Natural killer cell (primary cell): ENCODE measurements around the gene SIM1. TPM values are rescaled to one million over a fixed set of nuclear protein-coding genes. Genes with fewer than 3 reads are reported as not detected.

Source experiments
- ATAC-seq, 3 donors: fragments of 150-1000 bp in 2 of 3; fragments of 200-7000 bp in 1 of 3; cut with Tn5 transposase; 1 replicate in 1 of 3; 2 replicates in 2 of 3; pipeline ENCODE4 v1.10.0; 2021; ENCODE audit warnings: mild to moderate bottlenecking in 2 of 3, moderate library complexity in 2 of 3
- DNase-seq, 2 donors: peaks; one replicate each; pipeline versions ENCODE4 v3.0.0 to v3.0.0-alpha.2; 2013 to 2021; ENCODE audit warnings: mixed read lengths in 1 of 2
- H3K27ac ChIP-seq: one replicate; pipeline ENCODE4 v1.5.1; 2013; ENCODE audit warnings: mild to moderate bottlenecking, low read length
- H3K27me3 ChIP-seq: one replicate; pipeline ENCODE4 v1.6.1; 2013; ENCODE audit warnings: low read length; ENCODE audit not compliant: control insufficient read depth, insufficient read depth
- H3K36me3 ChIP-seq: one replicate; pipeline ENCODE4 v1.6.1; 2013; ENCODE audit warnings: low read length; ENCODE audit not compliant: control insufficient read depth, insufficient read depth
- H3K4me1 ChIP-seq: one replicate; pipeline ENCODE4 v1.6.1; 2013; ENCODE audit warnings: low read length; ENCODE audit not compliant: control insufficient read depth, insufficient read depth
- H3K4me3 ChIP-seq: one replicate; pipeline ENCODE4 v1.5.1; 2013; ENCODE audit warnings: low read length
- H3K9me3 ChIP-seq: one replicate; pipeline ENCODE4 v1.6.1; 2013; ENCODE audit warnings: low read length; ENCODE audit not compliant: control insufficient read depth, insufficient read depth
- H3K27ac Mint-ChIP-seq, 2 donors: one replicate each; pipeline ENCODE4 v1.8.0; 2022; ENCODE audit warnings: mild to moderate bottlenecking in 2 of 2, mixed read lengths in 2 of 2, moderate library complexity in 1 of 2
- H3K27me3 Mint-ChIP-seq, 2 donors: one replicate each; pipeline ENCODE4 v1.8.0; 2022; ENCODE audit warnings: low read depth in 2 of 2, mixed read lengths in 2 of 2
- H3K36me3 Mint-ChIP-seq: one replicate; pipeline ENCODE4 v1.8.0; 2022; ENCODE audit warnings: mixed read lengths
- H3K4me1 Mint-ChIP-seq, 2 donors: one replicate each; pipeline ENCODE4 v1.8.0; 2022; ENCODE audit warnings: mixed read lengths in 2 of 2
- H3K4me3 Mint-ChIP-seq: one replicate; pipeline ENCODE4 v1.8.0; 2022; ENCODE audit warnings: mild to moderate bottlenecking, moderate library complexity, mixed read lengths
- H3K9me3 Mint-ChIP-seq, 2 donors: one replicate each; pipeline ENCODE4 v1.8.0; 2022; ENCODE audit warnings: mixed read lengths in 2 of 2
- CTCF ChIP-seq: fragments of 200-600 bp; IDR thresholded peaks from one replicate; pipeline ENCODE4 v1.8.0; 2022; ENCODE audit warnings: antibody characterized with exemption
- WGBS: methylation state at CpG from one replicate; pipeline ENCODE4 v1.1.7; 2013; ENCODE audit warnings: missing lambda C conversion rate; ENCODE audit not compliant: insufficient coverage; 5-methylcytosine and 5-hydroxymethylcytosine counted together
- intact Hi-C: fragments of 100-400 bp; cut with micrococcal nuclease; formaldehyde crosslinking; loops from one replicate; pipeline ENCODE4 v1.14.2; 2022
- total RNA-seq, 4 donors: library from RNA; stranded (reverse); fragments of 120-200 nt in 1 of 4; gene quantifications; one replicate each; pipeline versions ENCODE4 v1.2.3 to v1.2.4, GENCODE V29; 2013 to 2022

The SIM1 gene
- total RNA-seq, 3 donors from 2014 or later (not counting 1 experiment from before 2014, with no cell fraction given), result not detected

- peaks cover 27% of the 10 kb centered on the region for H3K36me3 Mint-ChIP-seq
- H3K9me3 Mint-ChIP-seq, result peaks cover 0 to 2% of the 10 kb centered on the region in 2 donors
- Histone ChIP-seq H3K4me1 (peaks cover 24% of the 10 kb centered on the region), H3K27me3 (peaks cover 82% of the 10 kb centered on the region), H3K27ac (no peak overlapping the region), H3K9me3 (peaks cover 21% of the 10 kb centered on the region), H3K4me3 (no peak overlapping the region), H3K36me3 (no peaks in the 10 kb centered on the region)
- peaks cover 16 to 18% of the 10 kb centered on the region in 2 donors for H3K4me1 Mint-ChIP-seq
- ATAC-seq (no peak), DNase-seq (no peak)
- intact Hi-C loops, result no loop called here
- no peak overlapping the region for H3K27ac Mint-ChIP-seq
- no peak overlapping the region for H3K4me3 Mint-ChIP-seq
- 9% methylated on average over 17 of the region's 21 CpGs for WGBS
- no peak for TF ChIP-seq CTCF
- peaks cover 64 to 80% of the 10 kb centered on the region in 2 donors for H3K27me3 Mint-ChIP-seq
These were observed 1.8 kb upstream of the SIM1 start for GRCh38 chr6:100466410-100467128.

GRCh38 chr6:100465701-100466409 is 1.1 kb upstream of the SIM1 start:
- Mint-ChIP-seq H3K36me3 (peaks cover 20% of the 10 kb centered on the region), H3K27me3 (peaks cover 60 to 77% of the 10 kb centered on the region in 2 donors), H3K4me3 (no peak overlapping the region), H3K4me1 (peaks cover 18 to 20% of the 10 kb centered on the region in 2 donors), H3K9me3 (peaks cover 0 to 2% of the 10 kb centered on the region in 2 donors), H3K27ac (no peak overlapping the region)
- peaks cover 29% of the 10 kb centered on the region for H3K4me1 ChIP-seq
- H3K27me3 ChIP-seq, result peaks cover 88% of the 10 kb centered on the region
- no peak overlapping the region for H3K4me3 ChIP-seq
- no peak for TF ChIP-seq CTCF
- no peaks in the 10 kb centered on the region for H3K36me3 ChIP-seq
- no peak for ATAC-seq
- 15% methylated on average over 20 of the region's 20 CpGs for WGBS
- no peak overlapping the region for H3K27ac ChIP-seq
- intact Hi-C loops, result no loop called here
- DNase-seq, result no peak
- peaks cover 23% of the 10 kb centered on the region for H3K9me3 ChIP-seq

- no peak overlapping the region for H3K4me3 Mint-ChIP-seq
- H3K27me3 ChIP-seq, result peaks cover 90% of the 10 kb centered on the region
- peaks cover 18 to 20% of the 10 kb centered on the region in 2 donors for H3K4me1 Mint-ChIP-seq
- H3K36me3 Mint-ChIP-seq, result peaks cover 30% of the 10 kb centered on the region
- no peaks in the 10 kb centered on the region for H3K36me3 ChIP-seq
- no peak overlapping the region for H3K27ac Mint-ChIP-seq
- H3K9me3 ChIP-seq, result peaks cover 23% of the 10 kb centered on the region
- H3K9me3 Mint-ChIP-seq, result peaks cover 2% of the 10 kb centered on the region in 2 donors
- no peak overlapping the region for H3K27ac ChIP-seq
- H3K4me3 ChIP-seq, result no peak overlapping the region
- H3K27me3 Mint-ChIP-seq, result peaks cover 63 to 81% of the 10 kb centered on the region in 2 donors
- DNase-seq (no peak), ATAC-seq (no peak)
- 17% methylated on average over 42 of the region's 46 CpGs for WGBS
- peaks cover 29% of the 10 kb centered on the region for H3K4me1 ChIP-seq
- intact Hi-C loops, result no loop called here
- TF ChIP-seq CTCF, result no peak
These were observed 414 bp downstream of the SIM1 start for GRCh38 chr6:100464162-100464851.
